GM18508 (cell line): ENCODE data around the gene DBN1.
A peak's percentile ranks its signal among the peaks of the same experiment; 100 is the strongest.

Experiments used
- ATAC-seq: cut with Tn5 transposase; IDR thresholded peaks from one replicate; pipeline ENCODE4 v1.9.1; 2021; ENCODE audit warnings: moderate number of reproducible peaks; ENCODE audit not compliant: insufficient read depth, unreplicated experiment

DBN1 gene

DNA sequence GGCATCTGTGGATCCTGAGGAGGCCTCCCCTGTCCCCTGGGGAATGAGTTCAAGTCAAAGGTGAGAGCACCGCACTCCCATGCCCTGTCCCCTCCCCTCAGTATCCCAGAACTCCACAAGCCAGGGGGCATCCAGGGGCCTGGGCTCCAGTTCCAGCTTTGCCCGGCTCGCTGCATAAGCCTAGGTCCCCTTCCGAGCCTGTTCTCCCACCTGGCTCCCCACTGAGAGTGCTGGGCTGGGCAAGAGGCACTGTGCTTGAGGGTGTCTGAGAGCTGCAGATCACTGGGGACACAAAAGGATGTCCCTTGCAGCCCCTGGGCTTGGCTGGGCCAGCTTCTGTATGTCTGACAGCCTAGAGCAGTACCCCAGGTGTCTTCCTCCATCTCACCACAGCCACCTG is 31.6 kb upstream of the DBN1 start:
- ATAC-seq: no peak

GRCh38 chr5:177504086-177505056 is 30.9 kb upstream of the DBN1 start:
- no peak for ATAC-seq

DNA sequence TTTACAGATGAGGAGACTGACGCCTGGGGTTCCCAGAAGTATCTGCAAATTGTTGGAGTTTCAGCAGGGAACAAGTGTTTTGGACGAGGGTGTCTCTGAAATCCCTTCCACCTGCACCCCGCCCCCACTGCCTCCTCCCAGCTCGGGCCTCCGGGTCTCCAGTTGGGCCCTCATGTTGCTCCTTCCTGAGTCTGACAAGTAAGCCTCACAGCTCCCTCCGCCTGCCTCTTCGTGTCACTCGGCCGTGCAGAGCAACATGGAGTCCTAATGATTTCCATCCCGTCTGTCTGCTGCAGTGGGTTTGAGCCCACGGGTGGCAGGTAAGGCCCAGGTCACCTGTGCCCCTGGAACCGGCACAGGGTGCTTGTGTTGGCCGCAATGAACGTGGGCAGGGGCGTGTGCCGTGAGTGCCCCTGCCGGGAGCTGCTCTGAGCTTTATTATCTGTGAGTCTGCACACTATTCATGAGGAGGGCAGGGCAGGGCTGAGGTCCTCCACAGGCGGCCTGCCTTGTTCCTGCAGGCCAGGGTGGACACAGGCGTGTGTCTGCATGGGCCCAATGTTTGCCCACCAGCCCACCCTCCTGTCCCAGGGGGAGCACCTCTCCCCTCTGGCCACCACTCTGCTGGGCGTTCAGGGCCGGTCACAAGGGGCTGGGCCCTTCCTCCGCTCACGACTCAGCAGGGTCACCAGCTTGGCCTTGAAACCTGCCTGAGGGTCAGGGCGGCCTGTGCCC is 30.1 kb upstream of the DBN1 start:
- no peak for ATAC-seq

DNA sequence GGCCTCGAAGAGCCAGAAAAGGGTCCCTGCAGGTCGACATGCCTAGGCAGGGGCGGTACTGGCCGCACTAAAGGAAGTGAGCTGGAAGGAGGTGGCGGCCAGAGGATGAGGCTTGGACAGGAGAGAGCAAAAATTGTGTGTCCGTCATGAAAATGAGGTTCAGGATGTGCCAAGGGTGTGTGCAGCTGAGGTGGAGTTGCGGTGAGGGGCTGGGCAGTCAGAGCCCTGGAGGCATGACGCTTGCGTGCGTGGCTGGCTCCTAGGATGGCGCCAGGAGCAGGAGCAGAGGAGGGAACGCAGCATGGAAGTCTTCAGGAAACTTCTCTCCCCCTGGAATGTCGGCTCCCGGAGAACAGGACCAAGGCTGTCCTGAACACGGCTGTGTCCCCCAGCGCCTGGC is 29.5 kb upstream of the DBN1 start:
- ATAC-seq: no peak

DNA sequence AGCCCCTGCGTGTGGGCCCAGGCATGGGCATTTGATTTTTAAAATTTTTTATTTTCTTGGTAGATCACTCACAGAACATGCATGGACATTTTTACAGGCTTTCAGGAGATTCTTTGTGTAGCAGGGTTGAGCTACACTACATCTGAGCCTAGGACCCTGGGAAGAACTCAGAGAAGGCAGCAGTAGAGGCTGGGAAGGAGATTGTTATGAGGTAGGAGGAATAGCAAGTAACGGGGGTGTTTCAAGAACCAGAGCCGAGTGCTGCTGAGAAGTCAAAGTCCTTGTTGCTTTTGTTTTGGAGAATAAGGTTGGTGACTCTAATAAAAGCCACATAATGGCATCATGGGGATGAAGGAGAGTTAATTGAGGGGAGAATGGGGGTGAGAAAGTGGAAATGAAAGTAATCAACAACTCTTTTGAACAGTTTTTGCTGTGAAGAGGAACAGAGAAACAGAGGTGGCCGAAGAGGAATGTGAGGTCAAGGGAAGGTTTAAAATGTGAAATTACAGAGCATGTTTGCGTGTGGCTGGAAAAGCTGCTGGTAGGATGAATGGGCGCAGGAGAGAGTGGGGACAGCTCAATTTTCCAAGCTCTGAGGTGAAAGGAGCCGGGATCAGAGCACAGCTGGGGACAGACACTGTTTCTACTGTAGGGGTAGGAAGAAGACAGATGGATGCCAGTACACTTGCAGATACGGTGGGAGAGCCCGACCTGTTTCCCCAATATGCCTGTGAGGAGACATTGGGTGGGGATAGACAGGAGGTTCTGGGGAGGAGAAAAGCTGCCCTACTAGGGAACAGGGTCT is 28.6 kb upstream of the DBN1 start:
- no peak for ATAC-seq

DNA sequence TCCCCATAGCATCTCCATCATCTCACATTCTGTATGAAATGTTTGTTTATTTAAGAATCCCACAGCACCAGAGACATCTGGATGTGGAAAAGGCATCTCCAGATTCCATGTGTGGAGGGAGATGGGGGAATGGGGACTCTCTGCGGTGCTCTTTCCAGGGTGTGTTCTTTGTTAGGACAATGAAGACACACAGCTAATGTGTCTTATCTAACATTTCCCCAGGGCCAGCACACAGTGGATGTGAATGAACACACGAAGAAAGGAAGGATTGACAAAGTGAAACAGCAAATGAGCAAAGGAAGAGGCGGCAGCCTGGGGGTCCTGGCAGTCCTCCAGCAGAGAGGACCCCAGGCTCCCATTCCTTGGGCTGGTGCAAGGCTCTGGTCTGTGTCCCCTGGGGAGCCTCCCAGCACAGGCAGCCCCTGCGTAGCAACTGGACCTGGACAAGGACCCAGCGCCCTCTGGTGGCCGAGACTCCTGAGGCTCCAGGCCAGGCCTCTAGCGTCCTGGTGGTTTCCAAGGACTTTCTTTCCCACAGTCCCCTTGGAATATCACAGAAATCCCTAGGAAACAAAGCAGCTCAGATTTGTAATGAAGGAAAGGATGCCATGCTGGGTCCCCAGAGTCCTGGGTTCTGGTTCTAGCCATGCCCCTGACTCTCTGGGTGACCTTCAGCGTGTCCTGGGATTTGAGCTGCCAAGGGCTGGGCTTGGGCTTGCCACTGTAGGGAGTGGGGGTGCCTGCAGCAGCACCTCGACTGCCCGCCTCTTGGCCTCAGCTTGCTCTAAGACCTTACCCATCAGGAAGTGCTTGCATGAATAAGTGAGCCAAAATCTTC is 27.5 kb upstream of the DBN1 start:
- no peak for ATAC-seq

DNA sequence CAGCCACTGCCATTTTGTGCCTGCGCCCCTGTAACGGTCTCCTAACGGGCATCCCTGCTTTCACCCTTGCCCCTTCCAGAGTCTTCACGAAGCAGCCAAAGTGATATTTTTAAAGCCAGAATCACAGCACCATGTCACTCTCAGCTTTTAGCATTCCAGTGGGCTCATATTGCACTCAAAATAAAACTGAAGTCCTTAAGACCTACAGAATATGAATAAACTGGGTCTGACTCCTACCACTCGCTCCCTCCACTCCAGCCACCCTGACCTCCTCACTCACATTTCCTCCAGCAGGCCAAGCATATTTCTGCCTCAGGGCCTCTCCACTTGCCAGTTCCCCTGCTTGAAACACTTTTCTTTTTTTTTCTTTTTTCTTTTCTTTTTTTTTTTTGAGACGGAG is 26.4 kb upstream of the DBN1 start:
- ATAC-seq: no peak

DNA sequence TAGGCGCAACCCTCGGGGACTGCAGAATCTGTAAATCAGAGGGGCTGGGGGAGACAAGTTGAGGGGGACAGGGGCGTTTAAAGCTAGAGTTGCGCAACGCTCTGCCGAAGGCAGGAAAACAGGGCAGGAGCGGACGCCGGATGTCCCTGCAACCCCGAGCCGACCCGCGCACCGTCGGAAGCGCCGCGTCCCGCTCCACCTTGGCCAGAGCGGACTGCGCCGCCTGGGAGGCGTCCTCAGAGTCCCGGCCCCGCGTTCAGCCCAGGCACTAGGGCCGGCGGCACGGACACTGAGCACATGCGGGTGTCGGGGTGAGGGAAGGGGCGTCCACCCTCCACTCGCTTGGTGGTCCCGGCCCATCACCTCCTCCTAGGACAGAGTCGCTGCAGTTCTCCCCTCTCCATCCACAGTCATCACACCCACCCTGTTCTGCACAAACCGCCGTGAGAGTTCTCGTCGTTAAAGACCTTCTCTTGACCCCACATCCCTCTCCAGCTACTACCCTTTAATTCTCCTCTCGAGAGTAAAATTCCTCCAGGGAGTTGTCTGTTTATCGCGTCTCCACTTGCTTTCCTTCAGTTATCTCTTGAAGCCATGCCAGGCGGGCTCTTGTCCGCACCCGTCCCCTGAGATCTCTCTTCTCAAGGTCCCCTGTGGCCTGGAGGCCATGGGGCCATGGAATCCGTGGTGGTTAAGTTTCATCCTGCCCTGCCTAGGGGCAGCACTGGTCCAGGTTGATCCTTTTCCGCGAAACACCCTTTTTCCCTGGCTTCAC is 24.8 kb upstream of the DBN1 start:
- no peak for ATAC-seq

DNA sequence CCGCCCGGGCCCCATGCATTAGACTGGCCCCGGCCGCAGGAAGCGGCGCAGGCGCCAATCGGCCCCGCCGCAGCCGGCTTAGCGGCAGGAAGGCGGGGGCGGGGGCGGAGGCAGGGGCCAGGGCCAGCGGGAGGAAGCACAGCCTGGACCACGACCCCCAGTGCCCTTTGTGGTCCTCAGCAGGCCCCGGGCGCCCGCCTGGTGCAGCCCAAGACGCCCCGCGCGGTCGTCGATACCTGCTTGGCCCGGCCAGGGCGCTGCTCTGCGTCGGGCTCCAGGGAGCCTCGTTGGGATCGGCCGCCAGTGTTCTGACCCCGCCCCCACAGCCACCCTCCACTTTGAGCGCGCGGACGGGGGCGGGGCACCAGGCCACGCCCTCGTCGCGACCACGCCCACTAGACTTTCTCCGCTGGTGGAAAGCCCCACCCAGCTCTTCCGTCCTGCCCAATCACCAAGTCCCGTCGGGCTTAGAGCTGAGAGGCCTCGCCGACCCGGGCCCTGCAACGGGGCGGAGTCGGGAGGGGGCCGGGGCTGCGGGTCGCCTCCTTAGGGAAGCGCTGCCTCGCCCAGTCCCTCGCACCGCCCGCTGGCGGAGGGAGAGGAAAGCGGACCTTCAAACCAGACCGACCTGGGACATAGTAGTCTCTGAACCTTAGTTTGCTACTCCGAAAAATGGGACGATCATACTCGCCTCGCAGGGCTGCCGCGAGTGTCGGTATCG is 24.0 kb upstream of the DBN1 start, which contains the start of gene PDLIM7:
Gene PDLIM7, minus strand, starts transcription at position 313 of the 721 bp plus-strand sequence. CDS start 1,092 bp downstream, outside the sequence.
- ATAC-seq: peak; percentile 40

DNA sequence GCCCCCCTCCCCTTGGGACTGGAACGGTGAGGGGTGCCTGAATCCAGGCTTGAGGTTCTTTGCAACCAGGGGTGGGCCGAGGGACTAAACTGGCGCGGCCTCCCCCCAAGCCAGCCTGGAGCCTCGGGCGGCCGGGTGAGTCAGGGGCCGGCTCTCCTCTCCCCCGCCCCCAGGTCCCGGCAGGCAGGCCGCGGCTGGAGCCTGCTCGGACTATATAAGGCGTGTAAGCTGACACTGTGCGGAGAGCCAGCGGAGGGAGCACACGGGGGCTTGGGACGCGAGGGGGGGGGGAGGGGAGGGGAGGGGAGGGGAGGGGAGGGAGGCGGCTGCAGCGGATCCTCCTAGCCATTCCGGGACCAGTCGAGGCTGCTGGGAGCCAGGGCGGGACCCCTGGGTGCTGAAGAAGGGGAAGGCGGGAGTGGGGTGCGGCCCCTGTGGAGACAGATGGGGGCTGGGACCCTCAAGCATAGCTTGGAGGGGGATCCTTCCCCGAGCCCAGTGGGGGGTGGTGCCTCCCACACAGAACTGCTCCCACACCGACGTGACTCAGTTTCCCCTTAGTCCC is 23.4 kb upstream of the DBN1 start:
- no peak for ATAC-seq

GRCh38 chr5:177496070-177496726 is 22.8 kb upstream of the DBN1 start:
- no peak for ATAC-seq

DNA sequence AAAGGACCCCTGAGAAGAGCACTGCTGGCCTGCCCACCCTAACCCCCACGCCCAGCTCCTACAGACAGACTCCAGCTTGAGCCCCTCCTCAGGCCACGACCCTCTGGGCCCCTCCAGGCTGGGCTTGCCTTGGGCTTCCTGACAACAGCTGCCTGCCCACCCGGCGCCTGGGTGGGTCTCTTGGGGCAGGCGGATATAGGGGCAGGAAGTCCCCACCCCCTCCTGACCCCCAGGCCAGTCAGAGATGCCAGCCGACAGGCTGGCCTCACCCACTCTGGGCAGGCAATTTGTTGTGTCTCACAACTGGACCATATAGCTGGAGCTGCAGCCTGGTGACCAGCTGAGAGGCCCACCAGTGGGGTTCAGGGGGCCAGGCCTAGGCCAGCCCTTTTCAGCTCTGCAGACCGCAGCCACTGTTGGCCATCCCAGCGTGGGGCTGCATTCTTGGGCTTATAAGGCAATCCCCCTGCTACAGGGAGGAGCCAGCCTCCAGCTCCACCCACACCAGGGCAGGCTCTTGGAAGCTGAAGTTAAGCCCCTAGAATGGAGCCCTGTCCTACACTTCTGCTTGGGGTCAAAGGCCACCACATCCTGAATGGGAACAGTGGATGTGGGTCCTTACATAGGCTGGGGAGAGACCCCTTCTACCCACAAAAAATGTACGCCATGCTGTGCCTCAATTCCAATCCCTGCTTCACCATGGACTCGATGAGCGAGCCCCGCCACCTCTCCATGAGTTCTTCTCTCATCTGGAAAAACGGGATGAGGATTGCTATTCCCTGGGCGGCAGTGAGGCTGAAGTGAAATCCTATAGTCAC is 22.0 kb upstream of the DBN1 start:
- ATAC-seq: no peak

DNA sequence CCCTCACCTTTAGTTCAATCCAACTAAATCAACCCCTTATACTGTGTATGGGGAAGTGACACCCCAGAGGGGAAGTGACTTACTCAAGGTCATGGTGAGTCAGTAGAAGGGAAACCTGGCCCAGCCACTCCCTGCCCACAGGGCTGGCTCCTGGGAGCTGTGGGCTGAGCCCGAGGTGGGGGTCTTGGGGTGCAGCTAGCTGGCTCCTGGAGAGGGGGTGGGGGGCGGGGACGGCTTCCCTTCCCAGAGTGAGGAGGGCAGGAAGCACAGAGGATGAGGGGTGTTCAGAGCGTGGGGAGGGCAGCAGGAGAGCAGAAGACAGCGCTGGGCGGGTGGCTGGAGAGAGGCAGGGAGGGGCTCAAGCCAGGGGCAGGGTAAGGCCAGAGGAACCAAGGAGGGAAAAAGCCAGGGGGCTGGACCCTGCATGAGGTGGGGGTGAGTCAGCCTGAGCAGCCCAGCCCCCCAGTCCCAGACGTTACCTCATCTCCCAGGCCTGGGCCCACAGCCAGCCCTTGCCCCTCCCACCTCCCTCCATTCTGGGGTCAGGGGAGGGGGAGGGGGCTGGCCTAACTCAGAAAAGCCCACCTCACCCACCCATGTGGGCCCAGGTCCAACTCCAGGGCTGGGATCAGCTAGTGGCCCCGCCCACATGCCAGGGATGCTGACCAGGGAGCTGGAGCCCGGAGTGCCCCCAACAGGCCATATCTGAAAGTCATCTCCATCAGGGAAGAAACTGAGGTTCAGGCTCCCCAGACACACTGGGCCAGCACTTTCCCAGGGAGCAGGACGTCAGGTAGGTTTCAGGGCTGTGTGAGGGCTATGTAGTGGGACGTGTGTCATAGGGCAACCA is 21.1 kb upstream of the DBN1 start:
- ATAC-seq: no peak

- ATAC-seq: no peak
Measured at GRCh38 chr5:177493795-177494345, 20.4 kb upstream of the DBN1 start.

DNA sequence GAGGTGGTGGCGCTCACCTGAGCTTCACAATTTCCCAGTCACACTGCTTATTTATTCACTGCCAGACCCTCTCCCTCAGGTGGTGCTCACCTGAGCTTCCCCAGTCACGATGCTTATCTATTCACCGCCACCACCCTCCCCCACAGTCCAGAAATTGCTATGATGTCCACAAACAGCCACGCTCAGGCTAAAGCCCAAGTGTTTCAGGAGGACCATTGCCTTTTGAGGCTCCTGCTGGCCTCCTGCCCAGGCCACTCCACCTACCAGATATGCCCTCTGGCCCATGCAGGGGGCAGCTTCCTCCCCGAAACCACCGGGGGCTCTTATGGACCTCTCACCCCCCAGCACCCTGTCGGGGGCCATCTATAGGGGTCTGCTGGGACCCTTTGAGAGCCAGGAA is 19.4 kb upstream of the DBN1 start:
- no peak for ATAC-seq
